ENCODE measurements around the gene PTS. TPM values are rescaled to one million over a fixed set of nuclear protein-coding genes. Genes with fewer than 3 reads are reported as not detected.

The PTS gene
- total RNA-seq, 2 donors from 2014 or later: 24.4 to 28.7 TPM

GRCh38 chr11:112237451-112237850 lies 11.2 kb downstream of the PTS start:
- WGBS: 94% methylated on average over 4 of the region's 4 CpGs
- H3K36me3 ChIP-seq: peaks cover 0 to 13% of the 10 kb centered on the region in 2 donors
- no peak overlapping the region for H3K4me3 ChIP-seq
- intact Hi-C loops (cut with DNase I): no loop called here
- H3K9me3 ChIP-seq: no peaks in the 10 kb centered on the region
- H3K4me1 ChIP-seq (replicated peaks): peaks cover 3% of the 10 kb centered on the region
- no peak overlapping the region for H3K27ac ChIP-seq
- TF ChIP-seq POLR2AphosphoS5 (IDR thresholded peaks at IDR 0.05): no peak
- no peak for TF ChIP-seq CTCF (IDR thresholded peaks at IDR 0.05)
- TF ChIP-seq POLR2A (IDR thresholded peaks at IDR 0.05): no peak
- no peaks in the 10 kb centered on the region for H3K27me3 ChIP-seq (replicated peaks; ENCODE audit: insufficient read depth)
- DNase-seq (ENCODE audit: low spot score): no peak

- no peak overlapping the region for H3K4me3 ChIP-seq
- H3K36me3 ChIP-seq: peaks cover 0 to 13% of the 10 kb centered on the region in 2 donors
- peak; percentile 70 for TF ChIP-seq POLR2AphosphoS5 (IDR thresholded peaks at IDR 0.05)
- TF ChIP-seq POLR2A (IDR thresholded peaks at IDR 0.05): no peak
- TF ChIP-seq CTCF (IDR thresholded peaks at IDR 0.05): no peak
- H3K4me1 ChIP-seq (replicated peaks): peaks cover 3% of the 10 kb centered on the region
- no peak overlapping the region for H3K27ac ChIP-seq
- DNase-seq (ENCODE audit: low spot score): peak; percentile 25
- intact Hi-C loops (cut with DNase I): no loop called here
- no peaks in the 10 kb centered on the region for H3K27me3 ChIP-seq (replicated peaks; ENCODE audit: insufficient read depth)
- 25% methylated on average over 3 of the region's 3 CpGs for WGBS
- no peaks in the 10 kb centered on the region for H3K9me3 ChIP-seq
These were observed 11.8 kb downstream of the PTS start for GRCh38 chr11:112238041-112238440.

- intact Hi-C loops (cut with DNase I): no loop called here
- peaks cover 3% of the 10 kb centered on the region for H3K4me1 ChIP-seq (replicated peaks)
- H3K9me3 ChIP-seq: no peaks in the 10 kb centered on the region
- DNase-seq (ENCODE audit: low spot score): no peak
- WGBS: 45% methylated on average over 3 of the region's 3 CpGs
- peaks cover 0 to 7% of the 10 kb centered on the region in 2 donors for H3K36me3 ChIP-seq
- H3K27ac ChIP-seq: no peak overlapping the region
- TF ChIP-seq POLR2AphosphoS5 (IDR thresholded peaks at IDR 0.05) (peak; percentile 27), POLR2A (IDR thresholded peaks at IDR 0.05) (no peak), CTCF (IDR thresholded peaks at IDR 0.05) (no peak)
- H3K4me3 ChIP-seq: no peak overlapping the region
- H3K27me3 ChIP-seq (replicated peaks; ENCODE audit: insufficient read depth): no peaks in the 10 kb centered on the region
These were observed 15.3 kb downstream of the PTS start for GRCh38 chr11:112241486-112241885.

- no peaks in the 10 kb centered on the region for H3K4me1 ChIP-seq (replicated peaks)
- no peaks in the 10 kb centered on the region for H3K9me3 ChIP-seq
- H3K27ac ChIP-seq: no peak overlapping the region
- 25% methylated on average over 4 of the region's 4 CpGs for WGBS
- no peak overlapping the region for H3K4me3 ChIP-seq
- no peaks in the 10 kb centered on the region for H3K27me3 ChIP-seq (replicated peaks; ENCODE audit: insufficient read depth)
- no peak for TF ChIP-seq POLR2A (IDR thresholded peaks at IDR 0.05)
- no peak for TF ChIP-seq CTCF (IDR thresholded peaks at IDR 0.05)
- TF ChIP-seq POLR2AphosphoS5 (IDR thresholded peaks at IDR 0.05): no peak
- intact Hi-C loops (cut with DNase I): no loop called here
- DNase-seq (ENCODE audit: low spot score): no peak
- H3K36me3 ChIP-seq: no peaks in the 10 kb centered on the region
These were observed 21.0 kb downstream of the PTS start for GRCh38 chr11:112247201-112247600.

- no peaks in the 10 kb centered on the region for H3K4me1 ChIP-seq (replicated peaks)
- H3K27ac ChIP-seq: no peak overlapping the region
- TF ChIP-seq POLR2A (IDR thresholded peaks at IDR 0.05) (no peak), CTCF (IDR thresholded peaks at IDR 0.05) (no peak), POLR2AphosphoS5 (IDR thresholded peaks at IDR 0.05) (no peak)
- no peak overlapping the region for H3K4me3 ChIP-seq
- no peak for DNase-seq (ENCODE audit: low spot score)
- no peaks in the 10 kb centered on the region for H3K9me3 ChIP-seq
- H3K27me3 ChIP-seq (replicated peaks; ENCODE audit: insufficient read depth): no peaks in the 10 kb centered on the region
- H3K36me3 ChIP-seq: no peaks in the 10 kb centered on the region
- intact Hi-C loops (cut with DNase I): no loop called here
- 94% methylated on average over 2 of the region's 2 CpGs for WGBS
These were observed 22.0 kb downstream of the PTS start for GRCh38 chr11:112248201-112248600.

Measured in prostate gland (tissue), 2 donors.